Astrocyte of the cerebellum (primary cell): Measurements from ENCODE around the gene ELF4.

Experiments used
- DNase-seq: peaks from one replicate; pipeline ENCODE4 v3.0.0-alpha.2; 2011; ENCODE audit warnings: low read depth
- H3K4me3 ChIP-seq: 2 replicates; pipeline ENCODE4 v1.5.1; 2011; ENCODE audit warnings: mild to moderate bottlenecking, low read depth, low read length, moderate library complexity
- CTCF ChIP-seq: IDR thresholded peaks from 2 replicates; pipeline ENCODE4 v1.5.1; 2012; ENCODE audit warnings: low read length, low read depth, moderate library complexity, mild to moderate bottlenecking; ENCODE audit errors: missing control alignments
- in situ Hi-C: cut with HindIII; loops from 2 replicates; pipeline ENCODE4 v1.10.0; 2017; ENCODE audit warnings: low sequenced_read_pairs

Gene ELF4

GRCh38 chrX:130051176-130051845 is 59.0 kb downstream of the ELF4 start:
- in situ Hi-C loops, result no loop called here

DNA sequence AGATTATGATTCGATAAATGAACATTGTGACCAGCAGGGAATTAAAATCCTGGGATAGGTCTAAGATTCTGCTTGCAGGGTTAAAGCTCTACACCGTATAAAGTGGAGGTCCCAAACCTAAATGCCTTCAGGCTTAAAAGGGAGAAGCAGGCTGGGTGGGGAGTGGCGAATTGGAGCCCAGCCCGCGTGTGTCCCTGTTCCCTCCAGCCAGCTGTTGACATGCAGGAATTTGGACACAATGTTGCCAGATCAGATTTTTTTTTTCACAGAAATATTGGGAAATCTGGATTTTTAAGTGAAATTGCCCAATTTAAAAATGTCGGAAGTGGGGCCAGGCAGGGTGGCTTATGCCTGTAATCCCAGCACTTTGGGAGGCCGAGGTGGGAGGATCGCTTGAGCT is 60.5 kb downstream of the ELF4 start:
- no peak for DNase-seq
- in situ Hi-C loops, result no loop called here
- TF ChIP-seq CTCF, result no peak
- H3K4me3 ChIP-seq, result no peak overlapping the region

More at GRCh38 chrX:130051176-130051845, 59.0 kb downstream of the ELF4 start:
- H3K4me3 ChIP-seq, result no peak overlapping the region
- no peak for TF ChIP-seq CTCF
- no peak for DNase-seq

DNA sequence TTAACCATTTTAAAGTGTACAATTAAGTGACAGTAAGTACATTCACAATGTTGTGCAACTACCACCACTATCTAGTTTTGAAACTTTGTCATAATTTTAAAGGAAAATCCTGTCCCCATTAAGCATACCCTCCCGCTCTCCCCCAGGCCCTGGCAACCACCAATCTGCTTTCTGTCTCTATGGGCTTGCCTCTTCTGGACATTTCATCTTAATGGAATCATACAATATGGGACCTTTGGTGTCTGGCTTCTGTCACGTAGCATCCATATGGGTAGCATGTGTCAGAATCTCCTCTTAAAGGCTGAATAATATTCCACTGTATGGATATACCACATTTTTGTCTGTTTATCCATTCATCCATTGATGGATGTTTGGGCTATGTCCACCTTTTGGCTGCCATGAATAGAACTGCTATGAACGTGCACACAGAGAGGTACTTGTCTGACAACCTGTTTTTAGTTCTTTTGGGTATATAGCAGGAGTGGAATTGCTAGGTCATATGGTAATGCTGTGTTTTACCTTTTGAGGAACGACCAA is 61.5 kb downstream of the ELF4 start:
- in situ Hi-C loops, result no loop called here
- H3K4me3 ChIP-seq, result no peak overlapping the region
- no peak for TF ChIP-seq CTCF
- no peak for DNase-seq

GRCh38 chrX:130047416-130047815 is 62.9 kb downstream of the ELF4 start:
- in situ Hi-C loops, result no loop called here
- no peak overlapping the region for H3K4me3 ChIP-seq
- no peak for TF ChIP-seq CTCF
- DNase-seq, result no peak

DNA sequence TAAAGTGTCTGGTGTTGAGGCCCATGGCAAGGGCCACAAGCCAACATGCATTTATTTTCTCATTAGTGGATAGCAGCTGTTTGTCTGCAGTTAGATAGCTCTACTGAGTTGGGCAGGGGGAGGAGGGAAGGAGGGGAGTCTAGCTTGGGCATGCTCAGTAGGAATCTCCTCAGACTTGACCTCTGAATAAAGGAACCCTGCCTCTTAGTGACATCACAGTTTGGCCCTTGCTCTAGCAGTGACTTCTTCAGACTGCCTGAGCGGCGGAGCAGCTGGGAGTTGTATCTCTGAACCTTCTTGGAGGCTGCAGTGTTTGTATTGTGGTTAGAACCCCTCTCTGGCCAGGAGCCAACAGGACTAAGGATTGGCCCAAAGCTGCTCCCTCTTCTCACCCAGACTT is 70.5 kb downstream of the ELF4 start:
- in situ Hi-C loops, result loop anchor here (10.0 kb wide), 1 partner anchor 435 kb away; no protein-coding TSS in a partner anchor
- DNase-seq, result no peak

DNA sequence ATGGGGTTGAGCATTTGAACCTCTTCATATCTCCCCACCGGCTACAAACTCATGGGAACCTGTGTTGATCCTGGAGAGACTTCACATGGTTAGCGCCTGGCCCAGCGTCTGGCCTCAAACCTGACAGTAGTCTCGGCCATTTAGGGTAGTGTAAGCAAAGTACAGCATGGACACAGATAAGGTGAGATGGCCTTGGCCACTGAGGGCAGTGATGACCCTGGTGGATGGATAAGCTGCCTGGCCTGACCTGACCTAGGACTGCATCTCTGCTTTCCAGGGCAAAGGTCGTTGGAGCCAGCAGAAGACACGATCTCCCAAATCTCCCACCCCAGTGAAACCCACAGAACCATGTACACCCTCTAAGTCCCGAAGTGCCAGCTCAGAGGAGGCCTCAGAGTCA is 76.1 kb downstream of the ELF4 start:
- DNase-seq, result no peak
- TF ChIP-seq CTCF, result no peak
- in situ Hi-C loops, result loop anchor here (5.0 to 10.0 kb wide), 2 partner anchors 107 to 429 kb away; no protein-coding TSS in a partner anchor
- H3K4me3 ChIP-seq, result no peak overlapping the region

More for the DNA sequence above, 70.5 kb downstream of the ELF4 start:
- H3K4me3 ChIP-seq, result no peak overlapping the region
- no peak for TF ChIP-seq CTCF
